HepG2 (cell line): ENCODE measurements around the gene RASGRP1. TPM values are rescaled to one million over a fixed set of nuclear protein-coding genes. Genes with fewer than 3 reads are reported as not detected.

ENCODE experiments used
- ATAC-seq: fragments of 200-7000 bp; cut with Tn5 transposase; 3 replicates; pipeline ENCODE4 v1.9.1; 2020; ENCODE audit warnings: mild to moderate bottlenecking, moderate library complexity
- BruUV-seq: library from RNA; stranded (reverse); fragments of 400-500 nt; replicated peaks from 2 replicates; lab custom pipeline; 2021; lab: Mats Ljungman, UMichigan
- CTCF ChIA-PET: fragments of 300-600 bp; formaldehyde crosslinking; extraction: SDS; loops from one replicate; lab custom pipeline; 2021; ENCODE audit warnings: low total read pairs, inconsistent platforms, low intra/inter-chr PET ratio; lab: Yijun Ruan, JAX
- POLR2A ChIA-PET: fragments of 350-600 bp; sonication (Branson Sonifier 250); formaldehyde crosslinking; loops from one replicate; lab custom pipeline; 2020; ENCODE audit warnings: antibody characterized with exemption, inconsistent platforms; lab: Yijun Ruan, JAX
- DNase-seq: peaks from one replicate; pipeline ENCODE4 v3.0.0-alpha.2; 2015; ENCODE audit warnings: low spot score
- FAIRE-seq: peaks from 3 replicates; lab custom pipeline; 2011; peaks lifted over from hg19 to GRCh38; lab: Jason Lieb, UNC
- H2AFZ ChIP-seq: one replicate; pipeline ENCODE4 v1.6.1; 2011; ENCODE audit warnings: low read length, inconsistent platforms
- H3K27ac ChIP-seq: fragments of 300-600 bp; 3 replicates; pipeline ENCODE4 v1.8.0; 2011; ENCODE audit warnings: mixed run types, mild to moderate bottlenecking, mixed read lengths, low read length, inconsistent platforms; ENCODE audit not compliant: insufficient read depth; ENCODE audit errors: extremely low read length
- H3K27me3 ChIP-seq, 2 experiments: fragments of 200-600 bp in 1 of 2; 2 replicates in 1 of 2; 3 replicates in 1 of 2; pipeline versions ENCODE4 v1.6.0 to v1.8.0; 2011; ENCODE audit warnings: low read length in 2 of 2, mild to moderate bottlenecking in 2 of 2, moderate library complexity in 2 of 2, inconsistent platforms in 1 of 2; ENCODE audit not compliant: insufficient read depth in 2 of 2, control insufficient read depth in 1 of 2
- H3K36me3 ChIP-seq, 2 experiments: fragments of 200-600 bp in 1 of 2; replicated peaks in 1 of 2; 2 replicates in 1 of 2; 3 replicates in 1 of 2; pipeline versions ENCODE4 v1.5.1 to v1.8.0; 2011; ENCODE audit warnings: low read length in 2 of 2, inconsistent platforms in 1 of 2; ENCODE audit not compliant: insufficient read depth in 2 of 2, control insufficient read depth in 1 of 2
- H3K4me1 ChIP-seq: 2 replicates; pipeline ENCODE4 v1.5.1; 2012; ENCODE audit warnings: low read length, inconsistent platforms; ENCODE audit not compliant: insufficient read depth
- H3K4me2 ChIP-seq: 2 replicates; pipeline ENCODE4 v1.6.0; 2011; ENCODE audit warnings: low read depth, low read length, inconsistent platforms
- H3K4me3 ChIP-seq, 3 experiments: fragments of 200-600 bp in 1 of 3; sonication (generic), shearing (Covaris generic) in 1 of 3; replicated peaks in 1 of 3; 2 replicates each; pipeline ENCODE4 v1.5.1; 2011 to 2016; ENCODE audit warnings: low read length in 3 of 3, inconsistent platforms in 2 of 3, low read depth in 2 of 3, mild to moderate bottlenecking in 2 of 3, control low read depth in 1 of 3, mixed read lengths in 1 of 3; ENCODE audit not compliant: insufficient read depth in 1 of 3
- H3K79me2 ChIP-seq: one replicate; pipeline ENCODE4 v1.6.1; 2011; ENCODE audit warnings: low read length, inconsistent platforms; ENCODE audit not compliant: insufficient read depth
- H3K9ac ChIP-seq: 2 replicates; pipeline ENCODE4 v1.6.0; 2011; ENCODE audit warnings: mild to moderate bottlenecking, low read depth, low read length, inconsistent platforms; ENCODE audit not compliant: insufficient read depth
- H3K9me3 ChIP-seq: 2 replicates; pipeline ENCODE4 v1.5.1; 2012; ENCODE audit warnings: mild to moderate bottlenecking, low read length
- H4K20me1 ChIP-seq: 2 replicates; pipeline ENCODE4 v1.6.0; 2011; ENCODE audit warnings: inconsistent platforms, mild to moderate bottlenecking, low read length, moderate library complexity; ENCODE audit not compliant: insufficient read depth
- CHD4 ChIP-seq: fragments of 200-600 bp; sonication (generic); IDR thresholded peaks from 2 replicates; pipeline ENCODE4 v1.7.0; 2017; ENCODE audit warnings: mild to moderate bottlenecking, low read length, borderline replicate concordance
- SIN3B ChIP-seq: fragments of 150-350 bp; IDR thresholded peaks from 2 replicates; pipeline ENCODE4 v1.6.1; 2014; ENCODE audit warnings: low read length
- WGBS: methylation state at CpG from one replicate; pipeline ENCODE4 v1.1.6; 2017; ENCODE audit warnings: low lambda C conversion rate; 5-methylcytosine and 5-hydroxymethylcytosine counted together
- in situ Hi-C: cut with HindIII; loops from 2 replicates; pipeline ENCODE4 v1.10.0; 2017; ENCODE audit warnings: low pct_unique_long_range_greater_than_20kb; ENCODE audit not compliant: extremely low pct_ligation_motif_present
- intact Hi-C: fragments of 100-400 bp; cut with micrococcal nuclease; formaldehyde crosslinking; loops from one replicate; pipeline ENCODE4 v1.10.0; 2022; ENCODE audit not compliant: unreplicated experiment
- polyA plus RNA-seq, 8 experiments: library from polyadenylated mRNA; depleted of rRNA in 3 of 8; stranded (reverse) in 7 of 8; unstranded in 1 of 8; fragments of >200 nt; fragmentation: Illumina TruSeq in 4 of 8; extraction: Trizol in 4 of 8; gene quantifications; 2 replicates each; pipeline versions ENCODE4 v1.2.1 to v1.2.3, GENCODE V29; 2011 to 2016; ENCODE audit warnings: low read depth in 4 of 8, missing spikeins in 1 of 8, mixed read lengths in 1 of 8; ENCODE audit not compliant: insufficient read depth in 1 of 8
- total RNA-seq, 5 experiments: library from RNA; depleted of rRNA; stranded (reverse); fragments of >200 nt; fragmentation: Illumina TruSeq; extraction: Trizol; gene quantifications; 2 replicates each; pipeline ENCODE4 v1.2.3, GENCODE V29; 2016; ENCODE audit warnings: low read depth in 1 of 5
- TF ChIP-seq, protein P1 (sequence below): fragments of 450-650 bp; IDR thresholded peaks from 2 replicates; pipeline ENCODE4 v1.6.1; 2016

The RASGRP1 gene
- total and polyA plus RNA-seq, 2 of the 13 experiments (the other 11 are each of a cell fraction or from before 2014, with no cell fraction given), result 0.07 TPM; not detected in 1

DNA sequence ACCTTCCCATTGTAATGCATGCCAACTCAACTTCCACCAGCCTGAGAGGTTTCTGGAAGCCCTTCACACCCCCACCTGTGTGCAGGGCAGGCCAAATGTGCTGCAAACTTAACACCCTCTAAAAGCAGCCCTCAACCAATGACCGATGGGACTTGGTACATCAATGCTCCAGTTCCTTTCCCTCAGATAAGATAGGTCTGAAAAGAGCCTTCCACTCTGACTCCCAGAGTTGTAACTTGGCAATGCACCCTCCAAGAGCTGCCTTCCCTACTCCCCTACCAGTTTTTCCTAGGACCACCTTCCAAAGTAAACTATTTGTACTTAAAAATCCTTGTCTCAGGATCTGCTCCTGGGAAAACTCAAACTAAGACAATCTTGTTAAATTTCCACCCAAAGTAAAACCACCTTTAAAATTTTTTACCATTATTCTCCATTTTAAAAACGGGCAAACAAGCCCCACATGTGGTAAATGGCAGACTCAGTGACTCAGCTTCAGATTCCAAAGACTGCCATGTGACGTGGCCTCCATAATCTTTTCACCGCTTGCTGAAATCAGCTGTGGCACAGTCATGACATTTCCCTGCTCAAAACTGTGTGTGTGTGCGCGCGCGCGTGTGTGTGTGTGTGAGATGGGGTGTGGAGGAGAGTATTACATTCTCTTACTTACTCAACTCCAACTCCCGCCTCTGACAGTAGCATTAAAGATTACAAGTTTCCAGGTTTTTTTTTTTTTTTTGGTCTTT lies 17.2 kb downstream of the RASGRP1 start:
- FAIRE-seq, result no peak
- H3K79me2 ChIP-seq, result no peaks in the 10 kb centered on the region
- no peaks in the 10 kb centered on the region for H4K20me1 ChIP-seq
- ChIA-PET POLR2A (no interaction called here), CTCF (no interaction called here)
- H3K4me3 ChIP-seq, result no peak overlapping the region
- no TSS peak for BruUV-seq
- ATAC-seq, result no peak
- H3K4me1 ChIP-seq, result no peaks in the 10 kb centered on the region
- H3K27me3 ChIP-seq, result peaks cover 0 to 8% of the 10 kb centered on the region in 2 experiments; a peak in 2 of 5 replicates
- no peaks in the 10 kb centered on the region for H3K9me3 ChIP-seq
- intact Hi-C loops, result no loop called here
- DNase-seq, result no peak
- no peak overlapping the region for H3K9ac ChIP-seq
- in situ Hi-C loops, result no loop called here
- H2AFZ ChIP-seq, result no peak overlapping the region
- 64% methylated on average over 10 of the region's 10 CpGs for WGBS
- H3K36me3 ChIP-seq, result no peaks in the 10 kb centered on the region
- no peak overlapping the region for H3K4me2 ChIP-seq
- TF ChIP-seq, protein P1, sequence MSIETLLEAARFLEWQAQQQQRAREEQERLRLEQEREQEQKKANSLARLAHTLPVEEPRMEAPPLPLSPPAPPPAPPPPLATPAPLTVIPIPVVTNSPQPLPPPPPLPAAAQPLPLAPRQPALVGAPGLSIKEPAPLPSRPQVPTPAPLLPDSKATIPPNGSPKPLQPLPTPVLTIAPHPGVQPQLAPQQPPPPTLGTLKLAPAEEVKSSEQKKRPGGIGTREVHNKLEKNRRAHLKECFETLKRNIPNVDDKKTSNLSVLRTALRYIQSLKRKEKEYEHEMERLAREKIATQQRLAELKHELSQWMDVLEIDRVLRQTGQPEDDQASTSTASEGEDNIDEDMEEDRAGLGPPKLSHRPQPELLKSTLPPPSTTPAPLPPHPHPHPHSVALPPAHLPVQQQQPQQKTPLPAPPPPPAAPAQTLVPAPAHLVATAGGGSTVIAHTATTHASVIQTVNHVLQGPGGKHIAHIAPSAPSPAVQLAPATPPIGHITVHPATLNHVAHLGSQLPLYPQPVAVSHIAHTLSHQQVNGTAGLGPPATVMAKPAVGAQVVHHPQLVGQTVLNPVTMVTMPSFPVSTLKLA, result no peak
- no peak overlapping the region for H3K27ac ChIP-seq

DNA sequence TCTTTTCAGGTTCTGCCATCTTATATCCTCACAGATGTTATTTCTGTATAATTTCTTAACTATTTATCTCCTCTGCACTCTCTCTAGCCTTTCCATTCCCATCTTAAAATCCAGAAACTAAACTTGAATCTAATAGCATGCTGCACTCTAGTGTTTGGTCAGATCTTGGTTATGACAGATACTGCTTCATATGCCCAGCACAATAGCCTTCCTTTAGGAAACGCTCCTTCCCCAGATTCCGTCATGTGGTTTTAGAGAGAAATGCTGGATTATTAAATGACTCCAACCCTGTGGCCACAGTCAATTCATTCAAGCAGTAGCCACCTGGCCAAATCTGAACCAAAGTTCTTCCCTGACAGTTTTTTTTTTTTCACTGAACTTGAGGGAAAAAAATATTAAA lies 19.4 kb downstream of the RASGRP1 start:
- in situ Hi-C loops (no loop called here), intact Hi-C loops (no loop called here)
- H3K27me3 ChIP-seq, result peaks cover 0 to 8% of the 10 kb centered on the region in 2 experiments; a peak in 3 of 5 replicates
- no peak for ATAC-seq
- H3K9ac ChIP-seq, result no peak overlapping the region
- H3K4me1 ChIP-seq, result no peaks in the 10 kb centered on the region
- no peak overlapping the region for H2AFZ ChIP-seq
- H3K9me3 ChIP-seq, result no peaks in the 10 kb centered on the region
- H3K4me2 ChIP-seq, result no peak overlapping the region
- H3K36me3 ChIP-seq, result no peaks in the 10 kb centered on the region
- TF ChIP-seq SIN3B (no peak), CHD4 (no peak)
- H3K4me3 ChIP-seq, result no peak overlapping the region
- H4K20me1 ChIP-seq, result no peaks in the 10 kb centered on the region
- BruUV-seq, result no TSS peak
- no peak for FAIRE-seq
- 42% methylated on average over 2 of the region's 2 CpGs for WGBS
- POLR2A ChIA-PET, result no interaction called here
- H3K27ac ChIP-seq, result no peak overlapping the region
- no peak for DNase-seq
- no peaks in the 10 kb centered on the region for H3K79me2 ChIP-seq
- CTCF ChIA-PET, result no interaction called here
